ENCODE data around the gene CLSTN2. TPM values are rescaled to one million over a fixed set of nuclear protein-coding genes. Genes with fewer than 3 reads are reported as not detected.

CLSTN2 gene
- total and polyA plus RNA-seq, 4 donors = 0.13 to 20.6 (median 9.1) TPM

DNA sequence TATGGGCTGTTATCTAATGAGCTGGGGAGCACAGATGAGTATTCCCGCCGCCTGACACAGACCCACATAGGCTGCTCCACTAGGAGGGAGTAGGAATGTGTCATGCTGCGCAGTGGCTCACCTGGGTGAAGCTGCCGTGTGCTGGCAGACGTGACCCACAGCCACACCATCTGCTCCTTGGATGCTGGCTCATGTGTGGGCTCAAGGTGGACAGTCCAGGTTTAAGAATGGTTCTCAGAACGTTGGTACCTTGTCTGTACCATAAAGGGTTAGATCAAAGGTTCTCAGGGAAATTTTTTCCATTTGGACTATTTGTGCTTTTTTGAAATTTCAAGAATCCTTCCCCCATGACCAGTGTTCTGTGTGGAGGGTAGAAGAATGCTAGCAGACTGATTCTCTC is 403.9 kb downstream of the CLSTN2 start:
- no peak overlapping the region for H3K4me3 ChIP-seq (ENCODE audit: low read length in 2 of 2)
- WGBS, 2 donors = 84 to 86% methylated on average over 6 of the region's 6 CpGs
- DNase-seq (no peak), ATAC-seq (ENCODE audit: low FRiP score) (no peak)
- no peak overlapping the region for H3K27ac ChIP-seq (ENCODE audit: low read depth in 1 of 2, low read length in 2 of 2)
- H3K4me1 ChIP-seq (ENCODE audit: control insufficient read depth in 1 of 2, insufficient read depth in 2 of 2, low read length in 2 of 2) = no peaks in the 10 kb centered on the region
- no peaks in the 10 kb centered on the region for H3K27me3 ChIP-seq (ENCODE audit: control insufficient read depth in 1 of 2, insufficient read depth in 2 of 2, low read length in 1 of 2)
- no peaks in the 10 kb centered on the region for H3K36me3 ChIP-seq (ENCODE audit: control insufficient read depth in 1 of 2, insufficient read depth in 2 of 2, low read length in 1 of 2)
- intact Hi-C loops (cut with DNase I) = no loop called here
- H3K9me3 ChIP-seq (ENCODE audit: control insufficient read depth, low read length) = peaks cover 4% of the 10 kb centered on the region

DNA sequence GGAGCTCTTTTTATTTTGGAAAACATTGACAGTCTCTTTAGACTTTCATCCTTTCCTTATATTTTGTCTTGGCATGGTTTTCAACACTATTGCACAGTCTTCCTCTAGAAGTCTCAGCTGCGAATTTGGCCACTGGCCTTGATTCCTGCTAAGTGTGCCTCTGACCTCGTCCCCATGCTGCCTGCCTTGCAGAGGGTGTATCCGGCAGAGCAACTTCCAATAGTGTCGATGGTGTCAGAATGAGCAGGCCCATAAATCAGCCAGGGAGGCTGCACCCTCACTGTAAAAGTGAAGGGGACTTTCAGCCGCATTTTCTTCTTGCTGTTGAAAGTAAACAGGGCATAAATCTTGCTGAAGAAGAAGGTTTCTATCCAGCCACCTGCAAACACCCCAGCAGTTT is 406.2 kb downstream of the CLSTN2 start:
- H3K27me3 ChIP-seq (ENCODE audit: control insufficient read depth in 1 of 2, insufficient read depth in 2 of 2, low read length in 1 of 2) = no peaks in the 10 kb centered on the region
- ATAC-seq (ENCODE audit: low FRiP score) (no peak), DNase-seq (no peak)
- H3K9me3 ChIP-seq (ENCODE audit: control insufficient read depth, low read length) = peaks cover 4% of the 10 kb centered on the region
- no peaks in the 10 kb centered on the region for H3K4me1 ChIP-seq (ENCODE audit: control insufficient read depth in 1 of 2, insufficient read depth in 2 of 2, low read length in 2 of 2)
- no peaks in the 10 kb centered on the region for H3K36me3 ChIP-seq (ENCODE audit: control insufficient read depth in 1 of 2, insufficient read depth in 2 of 2, low read length in 1 of 2)
- H3K4me3 ChIP-seq (ENCODE audit: low read length in 2 of 2) = no peak overlapping the region
- no peak overlapping the region for H3K27ac ChIP-seq (ENCODE audit: low read depth in 1 of 2, low read length in 2 of 2)
- intact Hi-C loops (cut with DNase I) = no loop called here
- WGBS, 2 donors = 30 to 60% methylated on average over 5 of the region's 5 CpGs

DNA sequence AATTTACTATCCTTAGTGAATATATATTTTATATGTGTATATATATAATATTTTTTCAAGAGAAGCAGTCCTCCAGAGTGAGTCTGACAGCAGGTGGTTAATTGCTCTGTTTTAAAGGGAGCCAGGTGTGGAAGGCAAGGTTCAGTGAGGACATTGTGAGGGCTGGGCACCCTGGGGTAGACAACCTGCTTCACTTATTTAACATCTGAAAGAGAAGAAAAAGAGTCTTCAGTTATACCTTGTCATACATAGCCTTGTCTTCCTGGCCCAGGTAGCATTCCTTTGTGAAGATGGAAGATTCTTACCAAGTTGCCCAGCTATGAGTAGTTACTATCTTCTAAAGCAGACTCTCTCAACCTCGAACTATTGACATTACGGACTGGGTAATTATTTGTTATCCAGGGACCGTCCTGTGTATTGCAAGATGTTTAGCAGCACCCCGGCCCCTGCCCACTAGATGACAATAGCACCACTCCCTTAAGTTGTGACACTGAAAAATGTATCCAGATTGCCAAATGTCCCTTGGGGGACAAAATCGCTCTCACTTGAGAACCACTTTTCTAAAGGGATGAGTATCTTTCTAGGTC is 406.9 kb downstream of the CLSTN2 start:
- Histone ChIP-seq H3K4me3 (ENCODE audit: low read length in 2 of 2) (no peak overlapping the region), H3K4me1 (ENCODE audit: control insufficient read depth in 1 of 2, insufficient read depth in 2 of 2, low read length in 2 of 2) (no peaks in the 10 kb centered on the region), H3K27ac (ENCODE audit: low read depth in 1 of 2, low read length in 2 of 2) (no peak overlapping the region), H3K36me3 (ENCODE audit: control insufficient read depth in 1 of 2, insufficient read depth in 2 of 2, low read length in 1 of 2) (no peaks in the 10 kb centered on the region), H3K9me3 (ENCODE audit: control insufficient read depth, low read length) (peaks cover 4% of the 10 kb centered on the region), H3K27me3 (ENCODE audit: control insufficient read depth in 1 of 2, insufficient read depth in 2 of 2, low read length in 1 of 2) (no peaks in the 10 kb centered on the region)
- 85 to 87% methylated on average over 5 of the region's 5 CpGs for WGBS, 2 donors
- ATAC-seq (ENCODE audit: low FRiP score) = no peak
- intact Hi-C loops (cut with DNase I) = no loop called here
- DNase-seq = no peak

DNA sequence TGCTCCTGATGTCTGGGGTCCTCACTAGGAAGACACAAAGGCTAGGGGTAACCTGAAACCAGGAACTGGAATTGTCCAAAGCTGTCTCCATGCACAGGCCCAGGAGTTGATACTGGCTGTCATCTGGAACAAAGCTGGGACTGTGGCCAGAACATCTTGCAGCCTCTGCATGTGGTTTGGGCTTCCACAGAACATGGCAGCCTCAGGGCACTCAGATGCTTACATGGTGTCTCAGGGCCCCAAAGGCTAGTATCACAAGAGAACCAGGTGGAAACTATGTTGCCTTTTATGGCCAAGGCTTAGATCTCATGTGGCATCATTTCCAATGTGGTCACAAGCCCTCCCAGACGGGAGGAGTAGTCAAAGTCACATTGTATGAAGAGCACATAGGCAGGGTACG is 407.7 kb downstream of the CLSTN2 start:
- ATAC-seq (ENCODE audit: low FRiP score) (no peak), DNase-seq (no peak)
- 87% methylated on average over 2 of the region's 2 CpGs for WGBS, 2 donors
- Histone ChIP-seq H3K36me3 (ENCODE audit: control insufficient read depth in 1 of 2, insufficient read depth in 2 of 2, low read length in 1 of 2) (no peaks in the 10 kb centered on the region), H3K4me3 (ENCODE audit: low read length in 2 of 2) (no peak overlapping the region), H3K4me1 (ENCODE audit: control insufficient read depth in 1 of 2, insufficient read depth in 2 of 2, low read length in 2 of 2) (no peaks in the 10 kb centered on the region), H3K9me3 (ENCODE audit: control insufficient read depth, low read length) (peaks cover 4% of the 10 kb centered on the region), H3K27ac (ENCODE audit: low read depth in 1 of 2, low read length in 2 of 2) (no peak overlapping the region), H3K27me3 (ENCODE audit: control insufficient read depth in 1 of 2, insufficient read depth in 2 of 2, low read length in 1 of 2) (no peaks in the 10 kb centered on the region)
- intact Hi-C loops (cut with DNase I) = no loop called here

DNA sequence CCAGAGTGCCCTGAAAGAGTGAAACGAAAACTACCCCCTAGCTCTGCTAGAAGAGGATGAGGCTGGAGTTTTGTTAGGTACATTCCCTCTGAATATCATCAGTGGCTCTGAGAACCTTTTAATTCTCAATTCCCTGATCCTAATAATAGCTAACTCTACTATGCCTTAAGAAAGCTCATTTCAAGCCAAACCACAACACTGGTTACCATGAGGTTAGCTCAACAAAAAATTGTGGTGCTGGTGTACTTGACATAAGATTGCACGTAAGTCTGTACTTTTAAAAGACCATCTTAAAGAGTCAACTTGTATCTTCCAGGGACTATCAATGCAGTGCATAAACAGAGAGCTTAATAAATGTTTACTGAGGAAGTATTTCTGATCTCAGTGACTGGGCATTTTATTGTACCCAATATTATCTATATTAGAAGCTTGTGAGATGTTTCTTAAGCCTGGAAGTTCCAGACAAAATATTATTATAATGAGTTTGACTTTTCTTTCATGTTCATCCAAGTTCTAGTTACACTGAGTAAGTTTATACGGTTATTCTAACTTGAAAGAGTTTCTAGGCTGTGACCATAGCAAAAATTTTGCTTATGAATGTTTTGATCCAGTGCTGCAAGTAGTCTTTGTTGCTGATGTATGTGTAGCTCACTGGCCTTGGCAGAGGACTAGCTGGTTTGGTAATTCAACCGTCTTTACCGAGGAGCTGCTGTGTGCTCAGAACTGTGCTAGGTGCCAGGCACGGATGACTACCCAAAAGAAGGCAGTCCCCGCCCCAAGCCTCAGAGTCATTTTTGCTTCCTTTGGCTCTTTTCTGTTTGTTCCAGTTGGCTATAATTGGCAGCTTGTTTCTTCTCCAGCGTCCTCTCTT is 408.5 kb downstream of the CLSTN2 start:
- Histone ChIP-seq H3K4me3 (ENCODE audit: low read length in 2 of 2) (no peak overlapping the region), H3K27me3 (ENCODE audit: control insufficient read depth in 1 of 2, insufficient read depth in 2 of 2, low read length in 1 of 2) (no peaks in the 10 kb centered on the region), H3K4me1 (ENCODE audit: control insufficient read depth in 1 of 2, insufficient read depth in 2 of 2, low read length in 2 of 2) (no peaks in the 10 kb centered on the region), H3K27ac (ENCODE audit: low read depth in 1 of 2, low read length in 2 of 2) (no peak overlapping the region), H3K36me3 (ENCODE audit: control insufficient read depth in 1 of 2, insufficient read depth in 2 of 2, low read length in 1 of 2) (no peaks in the 10 kb centered on the region), H3K9me3 (ENCODE audit: control insufficient read depth, low read length) (peaks cover 4% of the 10 kb centered on the region)
- ATAC-seq (ENCODE audit: low FRiP score) (no peak), DNase-seq (no peak)
- 30 to 37% methylated on average over 8 of the region's 8 CpGs for WGBS, 2 donors
- intact Hi-C loops (cut with DNase I) = no loop called here

DNA sequence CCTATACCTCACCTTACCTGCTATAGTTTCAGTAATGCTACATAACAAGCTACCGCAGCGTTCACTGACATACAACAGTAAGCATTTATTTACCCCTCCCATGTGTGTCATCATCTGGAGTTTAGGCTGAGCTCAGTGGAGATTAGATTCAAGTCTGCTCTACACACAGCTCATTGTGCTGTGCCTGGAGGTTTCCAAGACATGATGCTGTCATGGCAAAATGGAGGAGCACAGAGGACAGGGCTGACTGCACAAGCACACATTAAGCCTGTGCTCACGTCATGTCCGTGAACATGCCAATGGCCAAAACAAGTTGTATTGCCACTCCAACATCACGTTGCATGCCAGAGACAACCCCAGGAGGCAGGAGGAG is 409.1 kb downstream of the CLSTN2 start:
- intact Hi-C loops (cut with DNase I) = no loop called here
- WGBS, 2 donors = 83 to 85% methylated on average over 5 of the region's 5 CpGs

DNA sequence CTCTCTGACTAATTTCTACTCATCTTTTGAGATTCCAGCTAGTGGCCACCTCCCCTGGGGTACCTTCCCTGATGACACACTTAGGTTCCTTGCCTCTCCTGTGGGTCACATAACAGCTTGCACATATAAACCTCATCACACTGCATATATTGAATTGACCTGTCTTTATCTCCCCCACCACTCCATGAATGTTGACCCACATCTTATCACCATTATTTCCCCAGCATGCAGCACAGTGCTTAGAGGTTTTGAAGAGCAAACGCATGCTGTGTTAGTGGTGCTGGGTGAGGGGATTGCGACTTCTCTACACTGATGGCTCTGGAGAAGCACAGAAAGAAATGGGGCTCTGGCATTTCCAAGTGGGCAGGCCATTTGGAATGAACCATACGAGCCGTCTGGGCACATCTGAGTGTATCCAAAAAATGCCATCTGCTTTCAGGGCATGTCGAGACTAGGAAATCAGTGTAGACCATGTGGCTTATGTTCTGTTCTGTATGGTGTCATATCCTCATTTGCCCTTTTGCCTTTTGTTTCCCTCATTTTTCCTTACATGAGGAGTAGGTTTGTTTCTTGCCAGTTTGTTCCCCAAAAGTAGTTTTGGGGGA is 409.7 kb downstream of the CLSTN2 start:
- no peak for DNase-seq
- H3K4me1 ChIP-seq (ENCODE audit: control insufficient read depth in 1 of 2, insufficient read depth in 2 of 2, low read length in 2 of 2) = no peaks in the 10 kb centered on the region
- no peak for ATAC-seq (ENCODE audit: low FRiP score)
- H3K27ac ChIP-seq (ENCODE audit: low read depth in 1 of 2, low read length in 2 of 2) = no peak overlapping the region
- peaks cover 4% of the 10 kb centered on the region for H3K9me3 ChIP-seq (ENCODE audit: control insufficient read depth, low read length)
- no peaks in the 10 kb centered on the region for H3K27me3 ChIP-seq (ENCODE audit: control insufficient read depth in 1 of 2, insufficient read depth in 2 of 2, low read length in 1 of 2)
- no peaks in the 10 kb centered on the region for H3K36me3 ChIP-seq (ENCODE audit: control insufficient read depth in 1 of 2, insufficient read depth in 2 of 2, low read length in 1 of 2)
- 85 to 86% methylated on average over 5 of the region's 5 CpGs for WGBS, 2 donors
- no peak overlapping the region for H3K4me3 ChIP-seq (ENCODE audit: low read length in 2 of 2)
- intact Hi-C loops (cut with DNase I) = no loop called here

More for the DNA sequence above, 409.1 kb downstream of the CLSTN2 start:
- no peak for DNase-seq
- H3K27ac ChIP-seq (ENCODE audit: low read depth in 1 of 2, low read length in 2 of 2) = no peak overlapping the region
- H3K4me3 ChIP-seq (ENCODE audit: low read length in 2 of 2) = no peak overlapping the region
- H3K9me3 ChIP-seq (ENCODE audit: control insufficient read depth, low read length) = peaks cover 4% of the 10 kb centered on the region
- H3K27me3 ChIP-seq (ENCODE audit: control insufficient read depth in 1 of 2, insufficient read depth in 2 of 2, low read length in 1 of 2) = no peaks in the 10 kb centered on the region
- H3K36me3 ChIP-seq (ENCODE audit: control insufficient read depth in 1 of 2, insufficient read depth in 2 of 2, low read length in 1 of 2) = no peaks in the 10 kb centered on the region
- H3K4me1 ChIP-seq (ENCODE audit: control insufficient read depth in 1 of 2, insufficient read depth in 2 of 2, low read length in 2 of 2) = no peaks in the 10 kb centered on the region
- ATAC-seq (ENCODE audit: low FRiP score) = no peak

DNA sequence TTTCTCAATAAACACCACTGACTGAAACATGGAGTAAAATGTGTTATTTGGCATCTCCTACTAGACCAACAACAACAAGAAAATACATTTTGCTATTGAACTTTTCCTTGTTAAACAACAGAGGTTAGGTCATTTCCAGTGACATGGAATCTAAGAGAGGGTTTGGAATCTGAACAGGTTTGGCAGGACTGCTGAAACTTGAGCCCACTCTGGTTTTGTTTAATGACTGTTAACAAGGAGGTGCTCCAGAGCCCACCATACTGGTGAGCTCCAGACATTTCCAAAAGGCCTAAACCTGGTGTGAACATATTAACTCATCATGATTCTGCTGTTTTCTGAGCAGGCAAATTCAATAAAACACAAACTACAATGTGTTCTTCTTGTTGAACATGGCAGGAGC is 412.2 kb downstream of the CLSTN2 start:
- ATAC-seq (ENCODE audit: low FRiP score) (no peak), DNase-seq (no peak)
- no peaks in the 10 kb centered on the region for H3K4me1 ChIP-seq (ENCODE audit: control insufficient read depth in 1 of 2, insufficient read depth in 2 of 2, low read length in 2 of 2)
- no peaks in the 10 kb centered on the region for H3K36me3 ChIP-seq (ENCODE audit: control insufficient read depth in 1 of 2, insufficient read depth in 2 of 2, low read length in 1 of 2)
- H3K4me3 ChIP-seq (ENCODE audit: low read length in 2 of 2) = no peak overlapping the region
- H3K9me3 ChIP-seq (ENCODE audit: control insufficient read depth, low read length) = peaks cover 6% of the 10 kb centered on the region
- intact Hi-C loops (cut with DNase I) = no loop called here
- no peak overlapping the region for H3K27ac ChIP-seq (ENCODE audit: low read depth in 1 of 2, low read length in 2 of 2)
- peaks cover 0 to 1% of the 10 kb centered on the region in 2 donors for H3K27me3 ChIP-seq (ENCODE audit: control insufficient read depth in 1 of 2, insufficient read depth in 2 of 2, low read length in 1 of 2)

DNA sequence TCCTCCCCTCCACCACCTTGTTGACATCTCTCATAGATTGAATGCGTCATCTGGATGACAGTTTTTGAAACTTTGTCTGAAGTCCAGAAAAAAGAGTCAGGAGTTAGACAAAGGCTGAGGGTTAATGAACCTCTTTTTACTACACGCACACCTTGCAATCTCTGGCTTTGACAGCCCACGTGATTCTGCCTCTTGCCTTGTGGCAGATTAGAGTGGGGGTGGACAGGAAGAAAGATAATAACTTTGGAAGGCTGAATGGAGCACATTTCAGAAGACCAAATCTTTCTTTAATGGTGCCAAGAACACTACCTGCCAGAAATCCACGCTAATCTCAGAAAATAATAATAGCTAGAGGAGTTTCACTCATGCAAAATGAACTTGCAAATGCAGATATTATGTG is 415.0 kb downstream of the CLSTN2 start:
- Histone ChIP-seq H3K4me1 (ENCODE audit: control insufficient read depth in 1 of 2, insufficient read depth in 2 of 2, low read length in 2 of 2) (no peaks in the 10 kb centered on the region), H3K27ac (ENCODE audit: low read depth in 1 of 2, low read length in 2 of 2) (no peak overlapping the region), H3K27me3 (ENCODE audit: control insufficient read depth in 1 of 2, insufficient read depth in 2 of 2, low read length in 1 of 2) (peaks cover 0 to 1% of the 10 kb centered on the region in 2 donors), H3K9me3 (ENCODE audit: control insufficient read depth, low read length) (peaks cover 2% of the 10 kb centered on the region), H3K36me3 (ENCODE audit: control insufficient read depth in 1 of 2, insufficient read depth in 2 of 2, low read length in 1 of 2) (no peaks in the 10 kb centered on the region), H3K4me3 (ENCODE audit: low read length in 2 of 2) (no peak overlapping the region)
- ATAC-seq (ENCODE audit: low FRiP score) (no peak), DNase-seq (no peak)
- intact Hi-C loops (cut with DNase I) = no loop called here
- 57 to 65% methylated on average over 4 of the region's 4 CpGs for WGBS, 2 donors
